Endodermal cell (in vitro differentiated cells): ENCODE results near the gene GDF9. TPM values are rescaled to one million over a fixed set of nuclear protein-coding genes. Genes with fewer than 3 reads are reported as not detected.

Experiments
- DNase-seq: peaks from one replicate; pipeline ENCODE4 v3.0.0-alpha.2; 2017
- H3K27ac ChIP-seq: 2 replicates; pipeline ENCODE4 v1.5.1; 2013; ENCODE audit warnings: mild to moderate bottlenecking, low read depth, low read length, moderate library complexity
- H3K27me3 ChIP-seq: 2 replicates; pipeline ENCODE4 v1.6.1; 2013; ENCODE audit warnings: mild to moderate bottlenecking, low read length, moderate library complexity; ENCODE audit not compliant: insufficient read depth, control insufficient read depth, poor library complexity, severe bottlenecking
- H3K36me3 ChIP-seq: 2 replicates; pipeline ENCODE4 v1.7.0; 2013; ENCODE audit warnings: mild to moderate bottlenecking, low read length, moderate library complexity; ENCODE audit not compliant: control insufficient read depth, insufficient read depth
- H3K4me1 ChIP-seq: one replicate; pipeline ENCODE4 v1.7.0; 2013; ENCODE audit warnings: low read length; ENCODE audit not compliant: control insufficient read depth, insufficient read depth
- H3K4me3 ChIP-seq: 2 replicates; pipeline ENCODE4 v1.5.1; 2013; ENCODE audit warnings: mild to moderate bottlenecking, low read length, moderate library complexity
- H3K9ac ChIP-seq: 2 replicates; pipeline ENCODE4 v1.6.1; 2013; ENCODE audit warnings: mild to moderate bottlenecking, low read length, moderate library complexity; ENCODE audit not compliant: poor library complexity, severe bottlenecking; ENCODE audit errors: extremely low read depth
- H3K9me3 ChIP-seq: 2 replicates; pipeline ENCODE4 v1.6.1; 2013; ENCODE audit warnings: mild to moderate bottlenecking, low read length, moderate library complexity; ENCODE audit not compliant: control insufficient read depth
- H3K27ac Mint-ChIP-seq: 2 replicates; pipeline ENCODE4 v1.8.0; 2020; ENCODE audit warnings: mixed read lengths
- H3K27me3 Mint-ChIP-seq: 2 replicates; pipeline ENCODE4 v1.8.0; 2021; ENCODE audit warnings: mild to moderate bottlenecking, mixed read lengths; ENCODE audit not compliant: insufficient read depth
- H3K36me3 Mint-ChIP-seq: 2 replicates; pipeline ENCODE4 v1.8.0; 2020; ENCODE audit warnings: low read depth, mixed read lengths
- H3K4me1 Mint-ChIP-seq: 2 replicates; pipeline ENCODE4 v1.8.0; 2020; ENCODE audit warnings: mixed read lengths
- H3K4me3 Mint-ChIP-seq: 2 replicates; pipeline ENCODE4 v1.8.0; 2020; ENCODE audit warnings: mild to moderate bottlenecking, moderate library complexity, mixed read lengths
- H3K9me3 Mint-ChIP-seq: 2 replicates; pipeline ENCODE4 v1.8.0; 2020; ENCODE audit warnings: mild to moderate bottlenecking, mixed read lengths
- CTCF ChIP-seq: fragments of 200-600 bp; sonication (generic); conservative IDR thresholded peaks from 2 replicates; pipeline ENCODE4 v1.5.0; 2021; ENCODE audit warnings: antibody characterized with exemption, mild to moderate bottlenecking
- WGBS, 2 experiments: methylation state at CpG; one replicate each; pipeline versions ENCODE4 v1.1.5 to v1.1.7; 2013; ENCODE audit warnings: missing lambda C conversion rate in 2 of 2, mixed read lengths in 1 of 2; ENCODE audit not compliant: insufficient coverage in 1 of 2, insufficient read length in 1 of 2; 5-methylcytosine and 5-hydroxymethylcytosine counted together
- total RNA-seq, 2 donors: library from RNA; stranded (reverse); fragmentation: NEBNext Ultra II Directional in 1 of 2; extraction: Animal tissue kit (Norgen Biotek cat#: 25700) in 1 of 2; gene quantifications; 2 replicates in 1 of 2; 3 replicates in 1 of 2; pipeline ENCODE4 v1.2.1, GENCODE V29; 2021

GDF9 gene
- total RNA-seq, 2 donors from 2014 or later, result 0.26 to 0.33 TPM

GRCh38 chr5:132883261-132883834 lies 17.1 kb upstream of the GDF9 start:
- Histone ChIP-seq H3K9me3 (no peaks in the 10 kb centered on the region), H3K27me3 (no peaks in the 10 kb centered on the region), H3K4me3 (no peak overlapping the region), H3K4me1 (peaks cover 7% of the 10 kb centered on the region), H3K9ac (no peak overlapping the region), H3K36me3 (peaks cover 98% of the 10 kb centered on the region), H3K27ac (no peak overlapping the region)
- WGBS, 2 experiments, result 83% methylated on average over 2 of the region's 2 CpGs
- H3K27ac Mint-ChIP-seq, result no peak overlapping the region
- H3K4me3 Mint-ChIP-seq, result no peak overlapping the region
- DNase-seq, result peak; percentile 66
- no peaks in the 10 kb centered on the region for H3K4me1 Mint-ChIP-seq
- H3K36me3 Mint-ChIP-seq, result peaks cover 75% of the 10 kb centered on the region
- no peaks in the 10 kb centered on the region for H3K9me3 Mint-ChIP-seq
- peak; percentile 77 for TF ChIP-seq CTCF
- H3K27me3 Mint-ChIP-seq, result no peaks in the 10 kb centered on the region

GRCh38 chr5:132877938-132878337 lies 11.7 kb upstream of the GDF9 start:
- no peaks in the 10 kb centered on the region for H3K4me1 ChIP-seq
- H3K27ac Mint-ChIP-seq, result no peak overlapping the region
- no peak for TF ChIP-seq CTCF

GRCh38 chr5:132877466-132877865 lies 11.2 kb upstream of the GDF9 start:
- Histone ChIP-seq H3K27me3 (no peaks in the 10 kb centered on the region), H3K36me3 (peaks cover 96% of the 10 kb centered on the region), H3K4me3 (no peak overlapping the region), H3K27ac (no peak overlapping the region), H3K9ac (no peak overlapping the region), H3K4me1 (peaks cover under 1% of the 10 kb centered on the region), H3K9me3 (no peaks in the 10 kb centered on the region)
- no peak for DNase-seq
- Mint-ChIP-seq H3K27ac (no peak overlapping the region), H3K4me3 (no peak overlapping the region), H3K36me3 (peaks cover 51% of the 10 kb centered on the region), H3K27me3 (no peaks in the 10 kb centered on the region), H3K4me1 (no peaks in the 10 kb centered on the region), H3K9me3 (no peaks in the 10 kb centered on the region)
- 95 to 97% methylated on average over 2 of the region's 2 CpGs for WGBS, 2 experiments
- no peak for TF ChIP-seq CTCF

More at GRCh38 chr5:132877938-132878337, 11.7 kb upstream of the GDF9 start:
- peaks cover 54% of the 10 kb centered on the region for H3K36me3 Mint-ChIP-seq
- H3K9me3 ChIP-seq, result no peaks in the 10 kb centered on the region
- WGBS, 2 experiments, result 94 to 95% methylated on average over 3 of the region's 3 CpGs
- H3K4me3 Mint-ChIP-seq, result no peak overlapping the region
- no peak overlapping the region for H3K27ac ChIP-seq
- H3K36me3 ChIP-seq, result peaks cover 96% of the 10 kb centered on the region
- H3K9ac ChIP-seq, result no peak overlapping the region
- H3K27me3 Mint-ChIP-seq, result no peaks in the 10 kb centered on the region
- DNase-seq, result no peak
- no peaks in the 10 kb centered on the region for H3K9me3 Mint-ChIP-seq
- no peaks in the 10 kb centered on the region for H3K27me3 ChIP-seq
- no peaks in the 10 kb centered on the region for H3K4me1 Mint-ChIP-seq
- H3K4me3 ChIP-seq, result no peak overlapping the region
